ENCODE data around the gene CCDC85C.
A peak's percentile ranks its signal among the peaks of the same experiment; 100 is the strongest.

Gene CCDC85C

DNA sequence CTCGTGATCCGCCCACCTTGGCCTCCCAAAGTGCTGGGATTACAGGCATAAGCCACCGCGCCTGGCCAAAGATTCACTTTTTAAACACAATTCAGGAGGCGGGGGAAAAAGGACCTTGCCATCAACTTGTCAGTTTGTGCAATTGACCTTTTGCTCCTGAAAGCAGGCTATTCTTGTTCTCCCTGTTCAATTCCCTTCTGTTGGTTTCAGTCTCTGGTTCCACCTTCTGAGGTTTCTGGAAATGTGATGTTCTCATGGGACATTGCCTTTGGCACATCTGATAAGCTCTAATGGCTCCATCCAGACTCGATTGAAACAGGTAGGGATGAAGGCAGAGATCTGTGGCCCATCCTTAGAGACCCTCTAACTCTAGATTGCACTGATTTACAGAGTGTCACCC, 17.9 kb upstream of the CCDC85C start:
- Mint-ChIP-seq H3K4me1 (no peaks in the 10 kb centered on the region), H3K36me3 (no peaks in the 10 kb centered on the region), H3K27me3 (peaks cover 67% of the 10 kb centered on the region), H3K27ac (no peak overlapping the region), H3K9me3 (no peaks in the 10 kb centered on the region), H3K4me3 (no peak overlapping the region)
- CTCF ChIA-PET: interaction anchor here (1.1 kb wide), 1 partner anchor 97 kb away, joined by 3 read pairs; no protein-coding TSS in a partner anchor
- no peak for DNase-seq

DNA sequence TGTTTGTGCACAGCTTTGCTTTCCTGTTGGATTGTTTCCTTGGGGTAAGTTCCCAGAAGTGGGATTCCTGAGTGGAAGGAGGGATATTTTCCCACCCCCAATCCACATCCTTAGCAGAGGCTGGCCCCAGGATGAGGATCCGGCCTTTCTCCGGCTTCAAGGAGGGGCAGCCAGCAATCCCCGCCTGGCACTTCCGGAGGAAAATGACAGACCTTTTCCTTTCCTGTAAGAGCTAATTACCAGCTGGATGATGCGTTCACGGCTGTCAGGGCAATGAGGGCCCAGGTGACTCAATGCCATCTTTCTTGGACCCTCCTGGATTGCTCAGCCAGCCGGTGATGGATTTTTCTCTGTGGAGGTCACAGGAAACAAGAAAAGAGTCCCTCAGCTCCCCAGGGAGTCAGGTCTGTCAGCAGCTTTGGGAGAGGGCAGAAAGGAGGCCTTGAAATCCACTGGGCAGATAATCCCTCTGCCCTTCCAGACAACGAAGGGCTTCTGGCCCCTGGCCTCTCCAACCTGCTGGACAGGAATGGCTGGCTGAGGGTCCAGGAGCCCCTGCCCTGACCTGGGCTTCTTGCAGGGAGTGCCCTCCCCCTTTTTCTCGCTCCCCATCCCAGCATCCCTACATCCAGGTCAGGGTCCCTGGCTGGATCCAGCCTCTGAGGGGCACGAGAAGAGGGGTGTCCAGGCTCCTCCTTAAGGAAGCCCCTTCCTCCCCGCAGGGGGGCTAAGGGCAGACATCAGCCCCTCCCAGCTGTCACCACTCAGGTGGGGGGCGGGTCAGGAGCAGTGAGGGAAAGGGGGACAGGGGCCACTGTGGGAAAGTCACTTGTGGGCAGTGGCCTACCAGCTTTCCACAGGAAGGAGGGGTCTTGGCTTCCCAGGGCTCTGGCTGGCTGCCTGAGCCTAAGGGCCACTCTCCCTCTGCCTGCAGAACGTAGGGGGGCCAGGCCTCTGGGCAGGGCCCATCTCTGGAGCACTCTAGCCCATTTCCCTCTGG, 16.1 kb upstream of the CCDC85C start:
- CTCF ChIA-PET: interaction anchor here (1.1 to 1.8 kb wide), 2 partner anchors 10 to 15 kb away, joined by 3 to 7 read pairs; no protein-coding TSS in a partner anchor
- Mint-ChIP-seq H3K36me3 (no peaks in the 10 kb centered on the region), H3K4me1 (no peaks in the 10 kb centered on the region), H3K27ac (no peak overlapping the region), H3K27me3 (peaks cover 74% of the 10 kb centered on the region), H3K9me3 (no peaks in the 10 kb centered on the region), H3K4me3 (no peak overlapping the region)
- DNase-seq: no peak

- Mint-ChIP-seq H3K36me3 (no peaks in the 10 kb centered on the region), H3K9me3 (no peaks in the 10 kb centered on the region), H3K27ac (no peak overlapping the region), H3K4me3 (no peak overlapping the region), H3K27me3 (peaks cover 60% of the 10 kb centered on the region), H3K4me1 (no peaks in the 10 kb centered on the region)
- CTCF ChIA-PET: interaction anchor here (0.5 to 1.1 kb wide), 3 partner anchors 11 to 71 kb away, joined by 3 to 5 read pairs (median 4); no protein-coding TSS in a partner anchor
- no peak for DNase-seq
Measured at GRCh38 chr14:99616832-99617800, 13.1 kb upstream of the CCDC85C start.

DNA sequence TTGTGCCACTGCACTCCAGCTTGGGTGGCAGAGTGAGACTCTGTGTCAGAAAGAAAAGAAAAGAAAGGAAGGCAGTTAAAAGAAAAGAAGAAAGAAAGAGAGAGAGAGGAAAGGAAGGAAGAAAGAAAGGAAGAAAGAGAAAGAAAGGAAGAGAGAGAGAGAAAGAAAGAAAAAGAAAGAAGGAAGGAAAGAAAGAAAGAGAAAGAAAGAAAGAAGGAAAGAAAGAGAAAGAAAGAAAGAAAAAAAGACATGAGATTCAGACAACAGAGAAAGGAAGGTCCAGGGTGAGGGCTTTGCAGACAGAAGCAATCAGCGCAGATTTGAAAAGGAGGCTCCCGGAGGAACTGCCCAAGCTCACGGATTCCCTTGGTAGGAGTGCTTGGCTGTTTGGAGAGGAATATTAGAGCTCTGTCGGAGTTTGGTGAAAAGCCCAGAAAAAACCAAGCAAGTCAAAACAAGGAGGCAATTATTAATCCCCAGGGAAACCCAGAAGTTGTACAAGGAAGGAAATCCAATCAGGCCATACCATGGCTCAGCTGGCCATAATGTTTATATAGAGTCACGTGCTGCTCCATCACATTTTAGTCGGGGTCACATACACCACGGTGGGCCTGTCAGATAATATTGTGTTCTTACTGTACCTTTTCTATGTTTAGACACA, 11.6 kb upstream of the CCDC85C start:
- Mint-ChIP-seq H3K36me3 (no peaks in the 10 kb centered on the region), H3K27me3 (peaks cover 49% of the 10 kb centered on the region), H3K4me1 (no peaks in the 10 kb centered on the region), H3K9me3 (no peaks in the 10 kb centered on the region), H3K4me3 (no peak overlapping the region), H3K27ac (no peak overlapping the region)
- DNase-seq: no peak
- CTCF ChIA-PET: no interaction called here

DNA sequence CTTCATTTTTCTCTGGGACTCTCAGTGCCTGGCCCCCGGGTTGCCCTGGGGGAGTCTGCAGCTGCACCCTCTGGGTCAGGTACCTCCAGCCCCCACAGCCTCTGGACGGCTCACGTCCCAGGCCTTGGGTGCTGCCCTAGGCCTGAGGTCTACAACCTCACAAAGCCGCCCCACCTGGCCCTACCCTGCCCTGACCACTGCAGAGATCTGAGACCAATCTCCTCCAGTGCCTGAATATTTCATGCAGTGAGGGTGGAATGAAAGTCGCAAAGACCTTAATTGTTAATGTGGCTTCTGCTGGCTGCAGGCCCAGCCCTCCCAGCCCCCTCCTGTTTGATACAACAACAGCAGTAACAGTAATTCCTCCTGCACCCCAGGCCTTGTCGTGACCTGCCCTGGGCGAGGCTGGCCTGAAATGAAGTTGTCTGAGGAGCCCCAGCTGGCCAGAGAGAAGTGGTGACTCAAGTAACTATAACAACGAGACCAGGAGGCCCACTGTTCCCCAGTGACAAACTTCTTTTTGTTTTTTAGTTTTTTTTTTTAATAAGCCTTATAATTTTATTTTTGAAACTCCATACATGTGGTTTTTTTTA, 8.8 kb upstream of the CCDC85C start:
- no peak overlapping the region for H3K27ac Mint-ChIP-seq
- no peak overlapping the region for H3K4me3 Mint-ChIP-seq
- DNase-seq: no peak
- H3K9me3 Mint-ChIP-seq: no peaks in the 10 kb centered on the region
- no peaks in the 10 kb centered on the region for H3K36me3 Mint-ChIP-seq
- peaks cover 2% of the 10 kb centered on the region for H3K4me1 Mint-ChIP-seq
- CTCF ChIA-PET: no interaction called here
- peaks cover 35% of the 10 kb centered on the region for H3K27me3 Mint-ChIP-seq

DNA sequence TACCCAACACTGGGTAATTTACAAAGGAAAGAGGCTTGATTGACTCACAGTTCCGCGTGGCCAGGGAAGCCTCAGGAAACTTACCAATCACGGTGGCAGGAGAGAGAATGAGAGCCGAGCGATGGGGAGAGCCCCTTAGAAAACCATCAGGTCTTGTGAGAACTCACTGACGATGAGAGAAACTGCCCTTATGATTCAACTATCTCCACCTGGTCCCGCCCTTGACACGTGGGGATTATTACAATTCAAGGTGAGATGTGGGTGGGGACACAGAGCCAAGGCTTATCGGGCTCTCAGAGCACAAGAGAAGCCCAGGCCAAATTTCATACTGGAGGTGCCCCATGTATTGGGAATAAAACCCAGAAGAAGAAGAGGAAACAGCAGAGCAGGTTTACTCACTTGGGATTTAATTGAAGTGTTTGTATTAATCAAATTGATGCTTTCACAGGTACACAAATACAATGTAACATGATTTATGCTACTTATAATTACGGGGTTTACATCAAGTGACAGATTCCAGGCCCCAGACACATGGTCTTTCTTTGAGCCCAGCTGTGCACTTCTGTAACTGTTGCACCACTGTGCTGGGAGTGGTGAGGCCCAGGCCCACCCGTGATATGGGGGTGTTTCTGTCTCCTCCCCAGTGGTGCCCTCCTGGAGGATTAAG, 8.2 kb upstream of the CCDC85C start:
- H3K9me3 Mint-ChIP-seq: no peaks in the 10 kb centered on the region
- no peak overlapping the region for H3K27ac Mint-ChIP-seq
- no peak overlapping the region for H3K4me3 Mint-ChIP-seq
- no peaks in the 10 kb centered on the region for H3K36me3 Mint-ChIP-seq
- peaks cover 2% of the 10 kb centered on the region for H3K4me1 Mint-ChIP-seq
- H3K27me3 Mint-ChIP-seq: peaks cover 31% of the 10 kb centered on the region
- CTCF ChIA-PET: no interaction called here
- no peak for DNase-seq

GRCh38 chr14:99611646-99612045, 7.6 kb upstream of the CCDC85C start:
- CTCF ChIA-PET: no interaction called here
- H3K4me3 Mint-ChIP-seq: no peak overlapping the region
- H3K36me3 Mint-ChIP-seq: no peaks in the 10 kb centered on the region
- H3K9me3 Mint-ChIP-seq: no peaks in the 10 kb centered on the region
- no peak overlapping the region for H3K27ac Mint-ChIP-seq
- H3K4me1 Mint-ChIP-seq: peaks cover 2% of the 10 kb centered on the region
- no peak for DNase-seq
- peaks cover 31% of the 10 kb centered on the region for H3K27me3 Mint-ChIP-seq

DNA sequence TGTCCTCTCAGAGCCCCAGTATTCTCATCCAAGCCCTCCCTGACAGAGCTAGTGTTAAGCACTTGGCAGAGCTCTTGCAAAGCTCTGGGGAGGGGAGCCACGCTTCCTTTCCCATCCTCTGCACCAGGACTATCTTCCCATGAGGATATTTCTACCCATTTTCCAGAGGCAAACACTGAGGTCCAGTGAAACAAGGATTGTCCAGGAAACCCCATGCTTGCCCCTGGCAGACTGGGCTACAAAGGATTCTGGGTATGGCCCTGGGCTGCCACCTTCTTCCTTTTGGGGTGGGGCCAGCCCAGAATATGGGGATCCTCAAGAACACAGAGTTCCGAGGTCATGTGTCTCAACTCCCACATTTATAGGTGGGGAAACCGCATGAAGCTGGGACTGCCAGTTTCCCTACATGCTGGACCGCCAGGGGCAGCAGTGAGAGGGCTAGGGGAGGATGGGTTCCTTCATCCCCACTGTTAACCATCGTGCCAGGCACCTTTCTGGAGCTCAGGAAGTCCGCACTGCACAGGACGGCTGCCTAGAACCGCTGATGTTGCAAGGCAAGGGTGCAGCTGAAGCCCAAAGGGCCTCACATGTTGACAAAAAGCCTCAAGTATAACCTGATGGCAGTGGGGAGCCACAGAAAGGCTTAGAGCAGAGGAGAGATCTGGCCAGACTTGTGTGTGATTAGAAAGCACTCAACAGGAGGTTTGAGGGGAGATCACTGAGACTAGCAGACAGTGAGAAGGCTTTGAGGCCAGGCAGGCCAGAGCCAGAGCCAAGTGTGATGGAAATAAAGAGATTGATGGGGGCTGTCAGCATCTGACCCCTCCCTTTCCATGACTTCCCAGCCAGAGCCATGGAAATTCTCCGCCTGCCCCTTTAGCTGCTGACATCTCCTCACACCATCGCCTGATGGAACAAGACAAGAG, 5.5 kb upstream of the CCDC85C start:
- peak; percentile 40 for DNase-seq
- no peak overlapping the region for H3K4me3 Mint-ChIP-seq
- peaks cover 8% of the 10 kb centered on the region for H3K4me1 Mint-ChIP-seq
- no peak overlapping the region for H3K27ac Mint-ChIP-seq
- peaks cover 28% of the 10 kb centered on the region for H3K27me3 Mint-ChIP-seq
- H3K9me3 Mint-ChIP-seq: no peaks in the 10 kb centered on the region
- CTCF ChIA-PET: interaction anchor here (1.5 to 2.2 kb wide), 3 partner anchors 11 to 19 kb away, joined by 3 to 7 read pairs (median 5); no protein-coding TSS in a partner anchor
- H3K36me3 Mint-ChIP-seq: no peaks in the 10 kb centered on the region

- CTCF ChIA-PET: interaction anchor here (1.5 to 2.2 kb wide), 2 partner anchors 14 to 20 kb away, joined by 3 to 5 read pairs; no protein-coding TSS in a partner anchor
- Mint-ChIP-seq H3K27me3 (peaks cover 21% of the 10 kb centered on the region), H3K4me3 (no peak overlapping the region), H3K9me3 (no peaks in the 10 kb centered on the region), H3K4me1 (peaks cover 8% of the 10 kb centered on the region), H3K36me3 (no peaks in the 10 kb centered on the region), H3K27ac (no peak overlapping the region)
- no peak for DNase-seq
Measured at GRCh38 chr14:99608591-99608990, 4.6 kb upstream of the CCDC85C start.

DNA sequence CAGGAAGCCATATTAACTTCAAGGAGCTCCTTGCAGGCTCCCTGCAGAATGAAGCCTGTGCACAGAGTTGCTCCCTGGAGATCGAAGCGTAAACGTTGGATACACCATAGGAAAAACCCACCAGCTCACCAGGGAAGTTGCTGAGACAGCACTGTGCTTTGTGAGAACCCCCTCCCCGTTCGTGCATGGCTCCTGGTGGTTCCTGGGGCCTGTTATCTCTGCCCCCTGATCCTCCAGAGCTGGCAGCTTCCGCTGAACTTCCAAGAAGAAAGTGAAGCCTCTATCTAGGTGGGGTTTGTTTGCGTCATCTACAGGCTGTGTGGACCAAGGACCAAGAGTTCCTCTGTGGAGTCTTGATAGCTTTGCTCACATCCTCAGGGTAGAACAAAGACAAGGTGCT, 2.4 kb upstream of the CCDC85C start:
- CTCF ChIA-PET: interaction anchor here (0.9 to 1.2 kb wide), 2 partner anchors 12 to 20 kb away, joined by 3 read pairs; no protein-coding TSS in a partner anchor
- no peak for DNase-seq
- H3K36me3 Mint-ChIP-seq: no peaks in the 10 kb centered on the region
- H3K4me3 Mint-ChIP-seq: peak overlapping the region; percentile 26
- no peaks in the 10 kb centered on the region for H3K9me3 Mint-ChIP-seq
- H3K27ac Mint-ChIP-seq: no peak overlapping the region
- H3K4me1 Mint-ChIP-seq: peaks cover 25% of the 10 kb centered on the region
- peaks cover 38% of the 10 kb centered on the region for H3K27me3 Mint-ChIP-seq

DNA sequence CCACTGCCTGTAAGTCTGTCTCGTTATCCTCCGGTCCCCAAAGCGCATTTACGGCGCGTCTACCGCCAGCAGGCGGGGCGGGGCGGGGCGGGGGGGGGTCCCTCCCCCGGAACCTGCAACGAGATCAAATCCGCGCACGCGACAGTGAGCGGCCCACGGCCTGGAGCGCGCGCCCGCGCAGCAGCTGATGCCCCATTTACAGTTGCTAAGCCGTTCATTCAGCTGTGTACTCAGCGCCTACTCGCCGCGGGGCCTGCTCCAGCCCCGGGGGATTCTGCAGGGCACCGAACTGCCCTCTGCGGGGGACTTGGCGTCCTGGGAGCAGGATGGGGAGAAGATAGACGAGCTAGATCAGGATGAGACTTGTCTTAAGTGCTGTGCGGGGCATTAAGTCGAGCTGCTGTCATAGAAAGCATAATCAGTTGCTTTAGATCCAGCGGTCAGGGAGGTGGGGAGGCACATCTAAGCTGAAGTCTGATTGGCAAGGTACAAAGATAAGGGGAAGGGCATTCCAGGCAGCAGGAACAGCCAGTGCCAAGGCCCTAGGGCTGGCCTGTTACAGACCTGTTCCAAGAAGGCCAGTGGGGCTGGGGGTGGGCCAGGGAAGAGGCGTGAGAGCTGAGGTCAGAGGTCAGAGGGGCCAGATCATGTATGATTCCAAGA, 1.4 kb upstream of the CCDC85C start:
- peak overlapping the region; percentile 95 for H3K27ac Mint-ChIP-seq
- H3K4me1 Mint-ChIP-seq: peaks cover 31% of the 10 kb centered on the region
- no peaks in the 10 kb centered on the region for H3K9me3 Mint-ChIP-seq
- H3K4me3 Mint-ChIP-seq: peak overlapping the region; percentile 84
- peak; percentile 91 for DNase-seq
- peaks cover 38% of the 10 kb centered on the region for H3K27me3 Mint-ChIP-seq
- no peaks in the 10 kb centered on the region for H3K36me3 Mint-ChIP-seq
- CTCF ChIA-PET: interaction anchor here (0.9 to 1.2 kb wide), 4 partner anchors 12 to 21 kb away, joined by 3 to 4 read pairs (median 3); no protein-coding TSS in a partner anchor

Data from activated naive CD4-positive, alpha-beta T cell treated with anti-CD3 and anti-CD28 coated beads, Interleukin-2, amount 10 ng/mL, durations not matched to agents 7 days and 5 days (primary cell).